ENCODE results near the gene SASH1. TPM values are rescaled to one million over a fixed set of nuclear protein-coding genes. Genes with fewer than 3 reads are reported as not detected.

Gene SASH1
- total RNA-seq, 6 donors from 2014 or later: 59.3 to 131 (median 79.2) TPM

- TF ChIP-seq CTCF (IDR thresholded peaks at IDR 0.05) (no peak), EP300 (IDR thresholded peaks at IDR 0.05) (no peak), POLR2A (IDR thresholded peaks at IDR 0.05) (no peak), POLR2AphosphoS5 (IDR thresholded peaks at IDR 0.05) (no peak)
- WGBS, 2 donors: 47 to 50% methylated on average over 3 of the region's 3 CpGs
- H3K4me3 ChIP-seq: no peak overlapping the region
- DNase-seq: no peak
- no peaks in the 10 kb centered on the region for H3K9me3 ChIP-seq
- peaks cover 35 to 56% (median 44%) of the 10 kb centered on the region in 4 donors for H3K4me1 ChIP-seq
- peaks cover 0 to 14% (median 4%) of the 10 kb centered on the region in 4 donors for H3K36me3 ChIP-seq
- no peak for ATAC-seq (ENCODE audit: low FRiP score in 2 of 2)
- H3K27me3 ChIP-seq: no peaks in the 10 kb centered on the region
- peak overlapping the region in 2 of 4 donors; percentile 1 to 47 for H3K27ac ChIP-seq
These were observed 50.0 kb downstream of the SASH1 start for GRCh38 chr6:148392671-148393070.

- H3K36me3 ChIP-seq: peaks cover 0 to 11% (median 3%) of the 10 kb centered on the region in 4 donors
- H3K4me3 ChIP-seq: no peak overlapping the region
- WGBS, 2 donors: 50% methylated on average over 1 of the region's 1 CpG; no CpG with 5 or more reads in 1 of the 2 donors
- H3K27ac ChIP-seq: peak overlapping the region in 3 of 4 donors; percentile 29 to 80 (median 51)
- DNase-seq (no peak), ATAC-seq (ENCODE audit: low FRiP score in 2 of 2) (no peak)
- peaks cover 29 to 58% (median 52%) of the 10 kb centered on the region in 4 donors for H3K4me1 ChIP-seq
- H3K27me3 ChIP-seq: no peaks in the 10 kb centered on the region
- no peaks in the 10 kb centered on the region for H3K9me3 ChIP-seq
- TF ChIP-seq POLR2AphosphoS5 (IDR thresholded peaks at IDR 0.05) (no peak), EP300 (IDR thresholded peaks at IDR 0.05) (no peak), POLR2A (IDR thresholded peaks at IDR 0.05) (no peak)
These were observed 53.0 kb downstream of the SASH1 start for GRCh38 chr6:148395583-148396101.

GRCh38 chr6:148396411-148396810 is 53.8 kb downstream of the SASH1 start:
- Histone ChIP-seq H3K27ac (peak overlapping the region in 3 of 4 donors; percentile 32 to 80 (median 51)), H3K36me3 (peaks cover 0 to 5% (median 0%) of the 10 kb centered on the region in 4 donors), H3K4me1 (peaks cover 29 to 58% (median 57%) of the 10 kb centered on the region in 4 donors), H3K4me3 (no peak overlapping the region), H3K27me3 (no peaks in the 10 kb centered on the region), H3K9me3 (no peaks in the 10 kb centered on the region)
- TF ChIP-seq CTCF (IDR thresholded peaks at IDR 0.05) (no peak), EP300 (IDR thresholded peaks at IDR 0.05) (no peak)
- DNase-seq (no peak), ATAC-seq (ENCODE audit: low FRiP score in 2 of 2) (no peak)
- WGBS, 2 donors: 61 to 81% methylated on average over 2 of the region's 2 CpGs

GRCh38 chr6:148396926-148397325 is 54.3 kb downstream of the SASH1 start:
- TF ChIP-seq POLR2A (IDR thresholded peaks at IDR 0.05) (no peak), CTCF (IDR thresholded peaks at IDR 0.05) (no peak), POLR2AphosphoS5 (IDR thresholded peaks at IDR 0.05) (peak in 1 of 2 donors; percentile 33), EP300 (IDR thresholded peaks at IDR 0.05) (no peak)
- DNase-seq (no peak), ATAC-seq (ENCODE audit: low FRiP score in 2 of 2) (no peak)
- H3K27ac ChIP-seq: peak overlapping the region in 3 of 4 donors; percentile 31 to 80 (median 32)
- H3K4me1 ChIP-seq: peaks cover 29 to 58% (median 57%) of the 10 kb centered on the region in 4 donors
- H3K9me3 ChIP-seq: no peaks in the 10 kb centered on the region
- no peaks in the 10 kb centered on the region for H3K36me3 ChIP-seq
- H3K27me3 ChIP-seq: no peaks in the 10 kb centered on the region
- H3K4me3 ChIP-seq: no peak overlapping the region
- WGBS, 2 donors: 65 to 71% methylated on average over 8 of the region's 8 CpGs

GRCh38 chr6:148398244-148398643 is 55.6 kb downstream of the SASH1 start:
- Histone ChIP-seq H3K9me3 (no peaks in the 10 kb centered on the region), H3K4me1 (peaks cover 25 to 62% (median 54%) of the 10 kb centered on the region in 4 donors), H3K27ac (peak overlapping the region; percentile 32 to 80 (median 56)), H3K36me3 (no peaks in the 10 kb centered on the region), H3K4me3 (no peak overlapping the region), H3K27me3 (no peaks in the 10 kb centered on the region)
- no peak for DNase-seq
- 62 to 70% methylated on average over 6 of the region's 6 CpGs for WGBS, 2 donors
- TF ChIP-seq POLR2A (IDR thresholded peaks at IDR 0.05) (no peak), POLR2AphosphoS5 (IDR thresholded peaks at IDR 0.05) (no peak), CTCF (IDR thresholded peaks at IDR 0.05) (no peak), EP300 (IDR thresholded peaks at IDR 0.05) (no peak)
- no peak for ATAC-seq (ENCODE audit: low FRiP score in 2 of 2)
